SH-SY5Y (cell line): ENCODE measurements around the gene FKBP5.

Experiments
- GATA2 ChIP-seq: IDR thresholded peaks from 2 replicates; pipeline ENCODE4 v1.6.1; 2011; ENCODE audit warnings: mild to moderate bottlenecking, low read depth, low read length
- GATA3 ChIP-seq: IDR thresholded peaks from 2 replicates; pipeline ENCODE4 v1.6.1; 2011; ENCODE audit warnings: low read depth, mild to moderate bottlenecking, low read length, moderate library complexity

FKBP5 gene

GRCh38 chr6:35586542-35586941 lies 102.2 kb downstream of the FKBP5 start:
- TF ChIP-seq GATA3 (no peak), GATA2 (no peak)

DNA sequence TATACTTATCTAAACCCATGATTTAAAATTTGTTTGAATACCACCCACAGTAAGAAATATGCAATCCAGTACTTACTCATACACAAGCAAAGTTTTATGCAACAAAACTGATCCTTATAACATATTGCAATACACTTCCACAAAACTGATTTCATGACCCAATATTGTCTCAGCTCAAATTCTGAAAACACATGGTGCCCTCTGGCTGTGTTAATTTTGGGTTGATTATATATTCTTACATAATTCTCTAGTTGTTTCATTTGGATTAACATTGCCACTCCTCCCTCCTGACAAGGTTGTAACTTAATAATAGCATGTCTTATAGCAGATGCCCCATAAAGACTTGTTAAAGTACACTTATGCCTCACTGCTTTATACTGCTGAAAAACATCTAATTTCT lies 103.1 kb downstream of the FKBP5 start:
- TF ChIP-seq GATA2 (no peak), GATA3 (no peak)

GRCh38 chr6:35583893-35584688 lies 104.6 kb downstream of the FKBP5 start:
- no peak for TF ChIP-seq GATA2
- no peak for TF ChIP-seq GATA3

- TF ChIP-seq GATA3 (no peak), GATA2 (no peak)
These were observed 106.4 kb downstream of the FKBP5 start for GRCh38 chr6:35582315-35582714.

DNA sequence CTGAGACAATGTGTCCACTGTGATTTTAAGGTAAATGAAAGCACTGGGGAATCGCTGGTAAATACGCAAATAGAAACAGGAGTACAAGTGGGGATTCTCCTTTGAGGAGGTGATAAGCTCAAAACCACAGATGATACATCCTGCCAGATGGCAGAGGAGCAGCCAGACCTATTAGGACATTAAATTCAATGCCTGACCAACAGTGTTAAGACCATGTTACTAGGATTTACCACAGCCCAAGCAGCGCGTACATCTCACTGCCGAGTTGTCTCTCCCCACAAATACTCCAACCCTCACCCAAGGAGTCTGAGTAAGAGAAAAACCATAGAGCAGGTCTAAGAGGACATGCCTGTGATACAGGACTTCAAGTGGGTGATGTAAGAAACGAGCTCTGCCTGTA lies 107.1 kb downstream of the FKBP5 start:
- TF ChIP-seq GATA3: no peak
- no peak for TF ChIP-seq GATA2

- no peak for TF ChIP-seq GATA3
- TF ChIP-seq GATA2: no peak
These were observed 107.9 kb downstream of the FKBP5 start for GRCh38 chr6:35580836-35581235.

DNA sequence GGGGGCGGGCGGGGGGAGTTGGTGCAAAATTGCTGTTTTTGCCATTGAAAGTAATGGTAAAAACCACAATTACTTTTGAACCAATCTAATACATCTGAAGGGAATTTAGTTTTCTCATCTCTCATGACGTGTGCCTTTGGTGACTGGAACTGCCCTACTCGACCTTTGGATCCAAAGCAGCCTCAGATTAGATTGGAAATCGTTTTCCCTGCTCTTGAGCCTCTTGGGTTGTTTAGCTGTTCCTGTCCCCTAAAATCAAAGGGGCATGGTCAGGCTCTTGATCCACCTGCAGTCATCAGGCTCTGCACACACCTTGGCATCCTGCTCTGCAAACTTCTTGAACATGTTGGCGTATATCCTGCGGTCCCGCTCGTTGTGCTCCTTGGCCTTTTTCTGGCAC lies 112.0 kb downstream of the FKBP5 start:
- TF ChIP-seq GATA3 (no peak), GATA2 (no peak)

DNA sequence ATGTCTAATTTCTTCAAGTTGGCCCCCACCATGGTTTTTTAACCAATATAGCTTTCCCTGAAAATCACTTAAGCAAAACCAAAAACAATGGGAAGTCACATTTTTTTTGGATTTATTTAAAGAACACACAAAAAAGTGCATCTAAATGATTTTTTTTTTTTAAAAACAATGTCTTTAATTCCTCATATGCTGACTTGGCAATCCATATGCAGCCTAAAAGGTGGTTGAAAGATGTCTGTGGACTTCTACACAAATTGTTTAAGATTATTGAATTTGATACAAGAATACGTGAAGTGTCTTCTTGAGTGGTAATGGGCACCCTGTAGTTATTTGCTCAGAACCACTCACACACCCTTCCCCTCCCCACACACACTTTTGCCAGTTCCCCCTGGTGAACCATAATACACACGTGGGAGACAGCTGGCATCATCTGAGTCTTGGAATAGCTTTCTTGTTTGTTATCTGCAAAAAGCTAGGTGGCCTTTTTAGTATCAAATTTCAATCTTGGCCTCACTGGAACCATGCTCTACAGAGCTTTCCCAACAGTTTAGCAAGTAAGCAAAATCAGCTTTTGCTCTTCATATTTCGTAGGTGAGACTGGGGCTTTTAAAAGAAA lies 115.1 kb downstream of the FKBP5 start:
- TF ChIP-seq GATA2 (no peak), GATA3 (no peak)

GRCh38 chr6:35569011-35569461 lies 119.7 kb downstream of the FKBP5 start:
- no peak for TF ChIP-seq GATA3
- no peak for TF ChIP-seq GATA2

GRCh38 chr6:35566794-35567193 lies 121.9 kb downstream of the FKBP5 start:
- no peak for TF ChIP-seq GATA3
- TF ChIP-seq GATA2: no peak

DNA sequence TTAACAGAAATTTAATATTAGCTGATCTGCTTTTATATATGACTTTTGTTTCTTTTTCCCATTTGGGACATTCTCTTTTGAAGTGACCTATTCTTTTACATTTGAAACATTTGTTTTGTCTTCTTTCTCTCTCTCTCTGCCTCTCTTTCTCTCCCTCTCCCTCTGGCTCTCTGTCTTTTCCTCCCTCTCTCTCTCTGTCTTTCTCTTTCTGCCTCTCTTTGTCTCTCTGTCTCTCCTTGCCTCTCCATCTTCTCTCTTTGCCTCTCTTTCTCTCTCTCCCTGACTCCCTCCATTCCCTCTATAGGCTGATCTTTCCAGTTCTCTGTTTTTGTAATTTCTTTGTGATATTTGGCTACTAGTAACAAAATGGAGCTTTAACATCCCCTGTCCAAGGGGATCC lies 124.0 kb downstream of the FKBP5 start:
- TF ChIP-seq GATA2: no peak
- no peak for TF ChIP-seq GATA3

- no peak for TF ChIP-seq GATA2
- no peak for TF ChIP-seq GATA3
These were observed 126.7 kb downstream of the FKBP5 start for GRCh38 chr6:35562060-35562459.

GRCh38 chr6:35561113-35561512 lies 127.6 kb downstream of the FKBP5 start:
- no peak for TF ChIP-seq GATA3
- TF ChIP-seq GATA2: no peak

DNA sequence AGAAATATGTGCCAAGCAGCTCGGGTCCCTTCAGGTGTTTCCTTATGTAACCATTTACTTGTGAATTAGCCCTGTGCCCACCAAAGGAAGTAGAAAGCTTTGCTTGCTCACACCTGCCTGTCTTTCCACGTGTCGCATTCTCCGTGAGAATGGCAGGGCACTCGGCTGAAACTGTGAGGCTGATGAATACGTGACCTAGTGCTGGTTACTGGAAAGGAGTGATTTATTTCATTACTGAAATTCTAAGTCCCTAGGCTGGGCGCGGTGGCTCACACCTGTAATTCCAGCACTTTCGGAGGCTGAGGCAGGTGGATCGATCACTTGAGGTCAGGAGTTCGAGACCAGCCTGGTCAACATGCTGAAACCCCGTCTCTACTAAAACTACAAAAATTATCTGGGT lies 130.1 kb downstream of the FKBP5 start:
- no peak for TF ChIP-seq GATA3
- no peak for TF ChIP-seq GATA2

- no peak for TF ChIP-seq GATA2
- no peak for TF ChIP-seq GATA3
These were observed 131.5 kb downstream of the FKBP5 start for GRCh38 chr6:35557239-35557638.
